GM23338 (cell line): ENCODE results near the gene FBXO2. TPM values are rescaled to one million over a fixed set of nuclear protein-coding genes. Genes with fewer than 3 reads are reported as not detected.
"Not testable (repeated sequence)": the region's sequence is repeated elsewhere in the genome, so short reads cannot be mapped to it uniquely, and the experiment has no call there.

Source experiments
- ATAC-seq: fragments of 200-7000 bp; cut with Tn5 transposase; 3 replicates; pipeline ENCODE4 v1.9.1; 2020
- DNase-seq: peaks from one replicate; pipeline ENCODE4 v3.0.0-alpha.2; 2015; ENCODE audit warnings: low spot score
- H2AFZ ChIP-seq: fragments of 200-600 bp; sonication (generic); 2 replicates; pipeline ENCODE4 v1.8.0; 2016; ENCODE audit warnings: antibody characterized with exemption, mild to moderate bottlenecking, moderate library complexity
- H3F3A ChIP-seq: fragments of 200-600 bp; sonication (generic); replicated peaks from 2 replicates; pipeline ENCODE4 v1.8.0; 2017; ENCODE audit warnings: antibody characterized with exemption, mixed run types, low read depth
- H3K27ac ChIP-seq: fragments of 200-600 bp; sonication (generic); 2 replicates; pipeline ENCODE4 v1.6.1; 2016; ENCODE audit warnings: low read depth
- H3K27me3 ChIP-seq: fragments of 200-600 bp; sonication (generic); 2 replicates; pipeline ENCODE4 v1.8.0; 2016; ENCODE audit warnings: mild to moderate bottlenecking, mixed run types, moderate library complexity; ENCODE audit not compliant: insufficient read depth
- H3K36me3 ChIP-seq: fragments of 200-600 bp; sonication (generic); 2 replicates; pipeline ENCODE4 v1.8.0; 2016; ENCODE audit warnings: mild to moderate bottlenecking; ENCODE audit not compliant: insufficient read depth
- H3K4me1 ChIP-seq: fragments of 200-600 bp; sonication (generic); 2 replicates; pipeline ENCODE4 v1.8.0; 2016; ENCODE audit warnings: mild to moderate bottlenecking, moderate library complexity; ENCODE audit not compliant: insufficient read depth
- H3K4me2 ChIP-seq: fragments of 200-600 bp; sonication (generic); 2 replicates; pipeline ENCODE4 v1.7.1; 2017; ENCODE audit warnings: mixed run types
- H3K4me3 ChIP-seq: fragments of 200-600 bp; sonication (generic); 2 replicates; pipeline ENCODE4 v1.6.1; 2016; ENCODE audit warnings: mixed run types
- H3K79me2 ChIP-seq: fragments of 200-600 bp; sonication (generic); replicated peaks from 2 replicates; pipeline ENCODE4 v1.8.0; 2017; ENCODE audit warnings: mild to moderate bottlenecking; ENCODE audit not compliant: insufficient read depth
- H3K9me2 ChIP-seq: fragments of 200-600 bp; sonication (generic); 2 replicates; pipeline ENCODE4 v1.8.0; 2017; ENCODE audit not compliant: insufficient read depth
- H4K20me1 ChIP-seq: fragments of 200-600 bp; sonication (generic); replicated peaks from 2 replicates; pipeline ENCODE4 v1.8.0; 2017; ENCODE audit warnings: mild to moderate bottlenecking; ENCODE audit not compliant: insufficient read depth
- H3K27ac Mint-ChIP-seq: 2 replicates; pipeline ENCODE4 v1.8.0; 2020; ENCODE audit warnings: inconsistent platforms, mild to moderate bottlenecking, moderate library complexity, mixed read lengths
- H3K27me3 Mint-ChIP-seq: 3 replicates; pipeline ENCODE4 v1.8.0; 2022; ENCODE audit warnings: low read depth, mild to moderate bottlenecking, moderate library complexity, mixed read lengths, inconsistent platforms; ENCODE audit not compliant: insufficient read depth, poor library complexity
- H3K36me3 Mint-ChIP-seq: 3 replicates; pipeline ENCODE4 v1.8.0; 2021; ENCODE audit warnings: low read depth, mild to moderate bottlenecking, inconsistent platforms, moderate library complexity, mixed read lengths
- H3K4me1 Mint-ChIP-seq: 3 replicates; pipeline ENCODE4 v1.8.0; 2020; ENCODE audit warnings: mild to moderate bottlenecking, inconsistent platforms, mixed read lengths
- H3K4me3 Mint-ChIP-seq: 3 replicates; pipeline ENCODE4 v1.8.0; 2021; ENCODE audit warnings: moderate library complexity, mild to moderate bottlenecking, inconsistent platforms, mixed read lengths
- H3K9me3 Mint-ChIP-seq: 3 replicates; pipeline ENCODE4 v1.8.0; 2020; ENCODE audit warnings: moderate library complexity, mild to moderate bottlenecking, inconsistent platforms, mixed read lengths
- POLR2AphosphoS5 ChIP-seq: IDR thresholded peaks from 2 replicates; pipeline ENCODE4 v1.6.1; 2016; ENCODE audit warnings: antibody characterized with exemption, low read depth
- polyA plus RNA-seq: library from polyadenylated mRNA; unstranded; fragments of >200 nt; fragmentation: Nextera tagmentation; extraction: Ambion mirVana; gene quantifications from 2 replicates; pipeline ENCODE4 v1.2.1, GENCODE V29; 2016
- total RNA-seq: library from RNA; depleted of rRNA; stranded (reverse); fragments of >200 nt; shearing (Covaris generic); gene quantifications from 2 replicates; pipeline ENCODE4 v1.2.3, GENCODE V29; 2014
- TF ChIP-seq, protein P1 (sequence below), 2 experiments: fragments of 200-600 bp in 1 of 2; sonication (generic) in 1 of 2; conservative IDR thresholded peaks; 2 replicates each; pipeline versions ENCODE4 v1.5.1 to v1.6.1; 2016 to 2017; ENCODE audit warnings: antibody characterized with exemption in 2 of 2, low read depth in 2 of 2, mild to moderate bottlenecking in 2 of 2, moderate library complexity in 1 of 2
- TF ChIP-seq, protein P2 (sequence below): fragments of 250-450 bp; sonication (Bioruptor Pico); IDR thresholded peaks from 2 replicates; pipeline ENCODE4 v1.5.0; 2020; ENCODE audit warnings: mild to moderate bottlenecking, moderate library complexity

Gene FBXO2
- total and polyA plus RNA-seq, 2 experiments from 2014 or later, result 44.4 to 84.6 TPM

DNA sequence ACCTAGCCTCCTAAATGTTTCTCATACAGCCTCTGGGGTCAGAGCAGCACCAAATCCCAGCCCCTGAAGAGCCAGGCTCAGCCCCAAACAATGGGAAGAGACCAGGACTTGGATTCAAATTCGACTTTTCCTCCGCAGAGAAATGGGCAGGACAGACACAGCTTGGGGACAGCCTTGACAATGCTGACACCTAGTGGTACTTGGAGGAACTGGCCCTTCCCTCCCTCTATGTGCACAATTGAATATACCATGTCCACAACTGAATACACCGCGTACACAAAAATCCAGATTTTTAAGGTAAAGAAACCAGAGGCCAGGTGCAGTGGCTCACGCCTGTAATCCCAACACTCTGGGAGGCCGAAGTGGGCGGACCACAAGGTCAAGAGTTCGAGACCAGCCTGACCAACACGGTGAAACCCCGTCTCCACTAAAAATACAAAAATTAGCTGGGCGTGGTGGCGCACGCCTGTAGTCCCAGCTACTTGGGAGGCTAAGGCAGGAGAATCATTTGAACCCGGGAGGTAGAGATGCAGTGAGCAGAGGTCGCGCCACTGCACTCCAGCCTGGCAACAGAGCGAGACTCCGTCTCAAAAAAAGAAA, 11.7 kb downstream of the FBXO2 start:
- H3K4me3 Mint-ChIP-seq, H3K27ac ChIP-seq, H4K20me1 ChIP-seq, H3K4me1 Mint-ChIP-seq, H3K9me2 ChIP-seq, H3K36me3 Mint-ChIP-seq, H3K4me2 ChIP-seq, H3K27ac Mint-ChIP-seq, H3K4me1 ChIP-seq, H3K27me3 ChIP-seq, H3K79me2 ChIP-seq, H3K9me3 Mint-ChIP-seq, H3K36me3 ChIP-seq, H2AFZ ChIP-seq, H3K27me3 Mint-ChIP-seq, H3F3A ChIP-seq, H3K4me3 ChIP-seq: not testable (repeated sequence)
- peak; percentile 79 for DNase-seq
- ATAC-seq, result peak; percentile 71
- TF ChIP-seq, protein P1, sequence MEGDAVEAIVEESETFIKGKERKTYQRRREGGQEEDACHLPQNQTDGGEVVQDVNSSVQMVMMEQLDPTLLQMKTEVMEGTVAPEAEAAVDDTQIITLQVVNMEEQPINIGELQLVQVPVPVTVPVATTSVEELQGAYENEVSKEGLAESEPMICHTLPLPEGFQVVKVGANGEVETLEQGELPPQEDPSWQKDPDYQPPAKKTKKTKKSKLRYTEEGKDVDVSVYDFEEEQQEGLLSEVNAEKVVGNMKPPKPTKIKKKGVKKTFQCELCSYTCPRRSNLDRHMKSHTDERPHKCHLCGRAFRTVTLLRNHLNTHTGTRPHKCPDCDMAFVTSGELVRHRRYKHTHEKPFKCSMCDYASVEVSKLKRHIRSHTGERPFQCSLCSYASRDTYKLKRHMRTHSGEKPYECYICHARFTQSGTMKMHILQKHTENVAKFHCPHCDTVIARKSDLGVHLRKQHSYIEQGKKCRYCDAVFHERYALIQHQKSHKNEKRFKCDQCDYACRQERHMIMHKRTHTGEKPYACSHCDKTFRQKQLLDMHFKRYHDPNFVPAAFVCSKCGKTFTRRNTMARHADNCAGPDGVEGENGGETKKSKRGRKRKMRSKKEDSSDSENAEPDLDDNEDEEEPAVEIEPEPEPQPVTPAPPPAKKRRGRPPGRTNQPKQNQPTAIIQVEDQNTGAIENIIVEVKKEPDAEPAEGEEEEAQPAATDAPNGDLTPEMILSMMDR (conservative IDR thresholded peaks at IDR 0.05; ENCODE audit: low read depth in 2 of 2), result peak; percentile 98 to 99

DNA sequence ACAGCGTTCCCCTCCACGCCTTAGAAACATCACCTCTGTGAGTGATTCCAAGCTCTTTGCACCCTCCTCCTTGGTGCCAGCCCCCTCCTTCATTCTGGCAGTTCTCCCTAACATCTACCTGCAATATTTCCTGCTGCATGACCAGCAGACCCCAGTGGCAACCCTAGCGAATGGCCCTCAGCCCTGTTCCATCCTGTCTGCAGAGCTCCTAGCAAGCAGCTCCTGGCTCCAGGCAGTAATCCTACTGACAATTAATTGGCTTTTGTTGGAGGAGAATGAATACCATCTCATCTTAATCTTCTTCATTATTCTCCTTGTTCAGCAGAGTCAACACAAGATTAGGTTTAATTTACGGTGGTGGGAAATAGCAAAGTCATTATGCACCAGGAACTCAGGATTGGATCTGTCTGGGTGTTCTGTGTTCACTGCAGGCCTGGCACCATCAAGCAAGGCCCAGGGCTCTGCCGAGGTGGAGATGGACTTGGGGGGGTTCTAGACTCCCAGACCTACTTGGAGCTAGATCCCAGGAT, 12.4 kb downstream of the FBXO2 start:
- Mint-ChIP-seq H3K27me3 (no peaks in the 10 kb centered on the region), H3K4me3 (no peak overlapping the region; the same call in 2 of the 3 replicates), H3K27ac (no peak overlapping the region), H3K9me3 (no peaks in the 10 kb centered on the region), H3K4me1 (no peaks in the 10 kb centered on the region), H3K36me3 (peaks cover 2% of the 10 kb centered on the region; the same call in 1 of the 3 replicates)
- Histone ChIP-seq H3K79me2 (no peaks in the 10 kb centered on the region), H3K4me3 (no peak overlapping the region), H3K4me2 (no peak overlapping the region), H2AFZ (no peak overlapping the region), H3K36me3 (no peaks in the 10 kb centered on the region), H3K9me2 (no peaks in the 10 kb centered on the region), H4K20me1 (peaks cover 4% of the 10 kb centered on the region; the same call in 1 of the 2 replicates), H3K4me1 (no peaks in the 10 kb centered on the region), H3K27me3 (no peaks in the 10 kb centered on the region), H3K27ac (no peak overlapping the region), H3F3A (0 out of 2 replicates have a peak, but pooled peaks cover 4% of the 10 kb centered on the region)
- ATAC-seq, result no peak
- DNase-seq, result no peak
- TF ChIP-seq POLR2AphosphoS5, result 0 out of 2 replicates have a peak, but pooled peaks have one; percentile 3
- TF ChIP-seq, protein P2, sequence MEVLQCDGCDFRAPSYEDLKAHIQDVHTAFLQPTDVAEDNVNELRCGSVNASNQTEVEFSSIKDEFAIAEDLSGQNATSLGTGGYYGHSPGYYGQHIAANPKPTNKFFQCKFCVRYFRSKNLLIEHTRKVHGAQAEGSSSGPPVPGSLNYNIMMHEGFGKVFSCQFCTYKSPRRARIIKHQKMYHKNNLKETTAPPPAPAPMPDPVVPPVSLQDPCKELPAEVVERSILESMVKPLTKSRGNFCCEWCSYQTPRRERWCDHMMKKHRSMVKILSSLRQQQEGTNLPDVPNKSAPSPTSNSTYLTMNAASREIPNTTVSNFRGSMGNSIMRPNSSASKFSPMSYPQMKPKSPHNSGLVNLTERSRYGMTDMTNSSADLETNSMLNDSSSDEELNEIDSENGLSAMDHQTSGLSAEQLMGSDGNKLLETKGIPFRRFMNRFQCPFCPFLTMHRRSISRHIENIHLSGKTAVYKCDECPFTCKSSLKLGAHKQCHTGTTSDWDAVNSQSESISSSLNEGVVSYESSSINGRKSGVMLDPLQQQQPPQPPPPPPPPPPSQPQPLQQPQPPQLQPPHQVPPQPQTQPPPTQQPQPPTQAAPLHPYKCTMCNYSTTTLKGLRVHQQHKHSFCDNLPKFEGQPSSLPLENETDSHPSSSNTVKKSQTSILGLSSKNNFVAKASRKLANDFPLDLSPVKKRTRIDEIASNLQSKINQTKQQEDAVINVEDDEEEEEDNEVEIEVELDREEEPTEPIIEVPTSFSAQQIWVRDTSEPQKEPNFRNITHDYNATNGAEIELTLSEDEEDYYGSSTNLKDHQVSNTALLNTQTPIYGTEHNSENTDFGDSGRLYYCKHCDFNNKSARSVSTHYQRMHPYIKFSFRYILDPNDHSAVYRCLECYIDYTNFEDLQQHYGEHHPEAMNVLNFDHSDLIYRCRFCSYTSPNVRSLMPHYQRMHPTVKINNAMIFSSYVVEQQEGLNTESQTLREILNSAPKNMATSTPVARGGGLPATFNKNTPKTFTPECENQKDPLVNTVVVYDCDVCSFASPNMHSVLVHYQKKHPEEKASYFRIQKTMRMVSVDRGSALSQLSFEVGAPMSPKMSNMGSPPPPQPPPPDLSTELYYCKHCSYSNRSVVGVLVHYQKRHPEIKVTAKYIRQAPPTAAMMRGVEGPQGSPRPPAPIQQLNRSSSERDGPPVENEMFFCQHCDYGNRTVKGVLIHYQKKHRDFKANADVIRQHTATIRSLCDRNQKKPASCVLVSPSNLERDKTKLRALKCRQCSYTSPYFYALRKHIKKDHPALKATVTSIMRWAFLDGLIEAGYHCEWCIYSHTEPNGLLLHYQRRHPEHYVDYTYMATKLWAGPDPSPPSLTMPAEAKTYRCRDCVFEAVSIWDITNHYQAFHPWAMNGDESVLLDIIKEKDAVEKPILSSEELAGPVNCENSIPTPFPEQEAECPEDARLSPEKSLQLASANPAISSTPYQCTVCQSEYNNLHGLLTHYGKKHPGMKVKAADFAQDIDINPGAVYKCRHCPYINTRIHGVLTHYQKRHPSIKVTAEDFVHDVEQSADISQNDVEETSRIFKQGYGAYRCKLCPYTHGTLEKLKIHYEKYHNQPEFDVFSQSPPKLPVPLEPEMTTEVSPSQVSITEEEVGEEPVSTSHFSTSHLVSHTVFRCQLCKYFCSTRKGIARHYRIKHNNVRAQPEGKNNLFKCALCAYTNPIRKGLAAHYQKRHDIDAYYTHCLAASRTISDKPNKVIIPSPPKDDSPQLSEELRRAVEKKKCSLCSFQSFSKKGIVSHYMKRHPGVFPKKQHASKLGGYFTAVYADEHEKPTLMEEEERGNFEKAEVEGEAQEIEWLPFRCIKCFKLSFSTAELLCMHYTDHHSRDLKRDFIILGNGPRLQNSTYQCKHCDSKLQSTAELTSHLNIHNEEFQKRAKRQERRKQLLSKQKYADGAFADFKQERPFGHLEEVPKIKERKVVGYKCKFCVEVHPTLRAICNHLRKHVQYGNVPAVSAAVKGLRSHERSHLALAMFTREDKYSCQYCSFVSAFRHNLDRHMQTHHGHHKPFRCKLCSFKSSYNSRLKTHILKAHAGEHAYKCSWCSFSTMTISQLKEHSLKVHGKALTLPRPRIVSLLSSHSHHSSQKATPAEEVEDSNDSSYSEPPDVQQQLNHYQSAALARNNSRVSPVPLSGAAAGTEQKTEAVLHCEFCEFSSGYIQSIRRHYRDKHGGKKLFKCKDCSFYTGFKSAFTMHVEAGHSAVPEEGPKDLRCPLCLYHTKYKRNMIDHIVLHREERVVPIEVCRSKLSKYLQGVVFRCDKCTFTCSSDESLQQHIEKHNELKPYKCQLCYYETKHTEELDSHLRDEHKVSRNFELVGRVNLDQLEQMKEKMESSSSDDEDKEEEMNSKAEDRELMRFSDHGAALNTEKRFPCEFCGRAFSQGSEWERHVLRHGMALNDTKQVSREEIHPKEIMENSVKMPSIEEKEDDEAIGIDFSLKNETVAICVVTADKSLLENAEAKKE (CRISPR knock-in tag), result no peak
